AG09319 (cell line): ENCODE data around the gene BNIP2.

Experiments
- DNase-seq: peaks from one replicate; pipeline ENCODE4 v3.0.0-alpha.2; 2010; ENCODE audit warnings: low read depth; ENCODE audit errors: extremely low read depth
- TF ChIP-seq, protein P1 (sequence below): IDR thresholded peaks from 2 replicates; pipeline ENCODE4 v1.5.1; 2011; ENCODE audit warnings: low read depth, mild to moderate bottlenecking, inconsistent platforms, low read length, moderate library complexity

BNIP2 gene, protein sequence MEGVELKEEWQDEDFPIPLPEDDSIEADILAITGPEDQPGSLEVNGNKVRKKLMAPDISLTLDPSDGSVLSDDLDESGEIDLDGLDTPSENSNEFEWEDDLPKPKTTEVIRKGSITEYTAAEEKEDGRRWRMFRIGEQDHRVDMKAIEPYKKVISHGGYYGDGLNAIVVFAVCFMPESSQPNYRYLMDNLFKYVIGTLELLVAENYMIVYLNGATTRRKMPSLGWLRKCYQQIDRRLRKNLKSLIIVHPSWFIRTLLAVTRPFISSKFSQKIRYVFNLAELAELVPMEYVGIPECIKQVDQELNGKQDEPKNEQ

DNA sequence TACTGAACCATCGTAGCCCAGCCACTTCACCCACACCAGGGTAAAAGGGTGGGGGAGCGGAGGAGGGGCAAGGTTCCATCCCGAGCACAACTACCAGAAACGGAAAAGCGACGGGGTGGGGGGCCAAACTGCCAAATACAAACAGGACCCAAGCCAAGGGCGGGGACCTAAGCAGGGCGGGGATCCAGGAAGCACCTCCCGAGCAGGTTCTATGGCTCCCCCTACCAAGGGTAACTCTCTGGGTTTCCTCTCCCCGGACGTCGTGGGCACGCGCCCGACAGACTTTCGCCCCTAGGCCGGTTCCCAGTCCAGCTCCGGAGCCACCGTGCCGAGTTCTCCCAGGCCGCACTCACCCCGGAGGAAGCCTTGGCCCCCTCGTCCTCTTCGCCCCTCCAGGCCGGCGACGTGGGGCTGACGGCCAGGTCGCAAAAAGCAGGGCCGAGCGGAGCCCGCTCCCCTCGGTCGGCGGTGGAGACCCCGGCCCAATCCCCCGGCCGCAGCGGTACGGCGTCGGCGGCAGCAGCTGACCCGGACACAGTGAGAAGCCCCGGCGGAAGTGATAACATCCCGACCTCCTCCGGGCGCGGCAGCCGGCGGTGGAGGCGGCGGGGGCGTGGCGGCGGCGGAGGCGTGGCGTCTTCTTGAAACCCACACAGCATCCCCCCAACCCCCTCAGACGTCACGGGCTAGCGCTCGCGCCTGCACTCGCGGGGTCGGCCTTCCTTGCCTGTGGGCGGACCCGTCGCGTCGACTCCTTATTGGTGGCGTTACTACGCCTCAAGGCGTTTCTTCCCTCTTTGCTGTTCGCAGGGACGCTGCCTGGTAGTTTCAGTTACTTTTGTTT lies at the start of gene BNIP2:
Gene BNIP2 (minus strand): TSS at position 539 of the 844 bp plus-strand sequence. CDS start 6,863 bp downstream, outside the sequence.
- peak; percentile 94 for DNase-seq
- TF ChIP-seq, protein P1, sequence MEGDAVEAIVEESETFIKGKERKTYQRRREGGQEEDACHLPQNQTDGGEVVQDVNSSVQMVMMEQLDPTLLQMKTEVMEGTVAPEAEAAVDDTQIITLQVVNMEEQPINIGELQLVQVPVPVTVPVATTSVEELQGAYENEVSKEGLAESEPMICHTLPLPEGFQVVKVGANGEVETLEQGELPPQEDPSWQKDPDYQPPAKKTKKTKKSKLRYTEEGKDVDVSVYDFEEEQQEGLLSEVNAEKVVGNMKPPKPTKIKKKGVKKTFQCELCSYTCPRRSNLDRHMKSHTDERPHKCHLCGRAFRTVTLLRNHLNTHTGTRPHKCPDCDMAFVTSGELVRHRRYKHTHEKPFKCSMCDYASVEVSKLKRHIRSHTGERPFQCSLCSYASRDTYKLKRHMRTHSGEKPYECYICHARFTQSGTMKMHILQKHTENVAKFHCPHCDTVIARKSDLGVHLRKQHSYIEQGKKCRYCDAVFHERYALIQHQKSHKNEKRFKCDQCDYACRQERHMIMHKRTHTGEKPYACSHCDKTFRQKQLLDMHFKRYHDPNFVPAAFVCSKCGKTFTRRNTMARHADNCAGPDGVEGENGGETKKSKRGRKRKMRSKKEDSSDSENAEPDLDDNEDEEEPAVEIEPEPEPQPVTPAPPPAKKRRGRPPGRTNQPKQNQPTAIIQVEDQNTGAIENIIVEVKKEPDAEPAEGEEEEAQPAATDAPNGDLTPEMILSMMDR, result no peak; the same call in 1 of the 2 replicates

DNA sequence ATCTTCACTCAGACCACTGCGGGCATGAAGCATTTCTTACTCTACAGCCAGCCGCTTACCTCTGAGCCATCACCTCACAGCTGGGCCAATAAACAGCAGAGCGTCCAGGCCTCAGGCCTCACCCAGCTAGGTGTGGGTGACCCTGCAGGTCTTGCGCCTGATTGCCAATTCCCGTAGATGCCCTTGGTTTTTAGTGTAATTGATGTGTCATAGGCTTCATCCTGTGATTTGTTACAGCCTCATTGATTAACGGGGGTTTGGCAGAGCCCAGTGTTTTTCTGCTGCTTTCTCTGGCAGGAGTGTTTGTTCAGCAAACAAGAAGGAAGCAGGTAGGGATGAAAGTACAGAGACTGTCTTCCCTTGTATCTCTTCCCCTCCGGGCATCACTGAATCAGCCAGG lies 49.6 kb upstream of the BNIP2 start:
- no peak for DNase-seq
- TF ChIP-seq, protein P1, result no peak

DNA sequence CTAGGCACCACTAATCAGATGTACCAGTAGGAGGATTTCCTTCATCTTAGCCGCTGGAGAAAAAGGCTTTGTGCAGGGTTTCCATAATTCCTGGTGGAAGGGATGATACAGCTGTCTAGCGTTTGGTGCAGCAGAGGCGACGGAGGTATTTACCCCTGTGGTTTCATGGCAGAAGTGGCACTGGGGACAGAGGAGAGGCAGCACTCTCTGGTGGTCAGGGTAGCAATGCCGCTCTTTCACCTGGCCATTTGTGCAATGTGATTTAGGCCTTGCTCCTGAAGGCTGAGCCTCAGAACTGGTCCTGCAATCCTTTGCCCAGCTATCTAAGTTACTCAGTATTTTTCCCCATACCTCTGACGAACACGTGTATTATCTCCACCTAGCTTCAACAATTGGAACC lies 47.1 kb upstream of the BNIP2 start:
- TF ChIP-seq, protein P1, result no peak
- no peak for DNase-seq

DNA sequence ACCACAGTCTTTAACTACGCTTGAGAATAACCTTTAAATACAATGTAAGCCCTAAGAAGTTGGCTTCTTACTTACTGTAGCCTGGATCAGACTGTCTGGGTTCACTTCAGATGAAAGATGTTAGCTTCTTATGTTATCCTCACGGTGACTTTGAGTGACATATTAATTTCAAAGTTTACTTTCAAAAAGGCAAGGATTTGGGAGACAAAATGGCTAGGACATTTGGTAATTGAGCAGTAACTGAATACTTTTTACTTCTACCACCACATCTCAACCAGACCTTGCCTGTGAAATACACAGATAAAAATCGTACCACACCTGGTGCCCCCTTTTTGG lies 36.0 kb upstream of the BNIP2 start:
- TF ChIP-seq, protein P1, result no peak
- no peak for DNase-seq

DNA sequence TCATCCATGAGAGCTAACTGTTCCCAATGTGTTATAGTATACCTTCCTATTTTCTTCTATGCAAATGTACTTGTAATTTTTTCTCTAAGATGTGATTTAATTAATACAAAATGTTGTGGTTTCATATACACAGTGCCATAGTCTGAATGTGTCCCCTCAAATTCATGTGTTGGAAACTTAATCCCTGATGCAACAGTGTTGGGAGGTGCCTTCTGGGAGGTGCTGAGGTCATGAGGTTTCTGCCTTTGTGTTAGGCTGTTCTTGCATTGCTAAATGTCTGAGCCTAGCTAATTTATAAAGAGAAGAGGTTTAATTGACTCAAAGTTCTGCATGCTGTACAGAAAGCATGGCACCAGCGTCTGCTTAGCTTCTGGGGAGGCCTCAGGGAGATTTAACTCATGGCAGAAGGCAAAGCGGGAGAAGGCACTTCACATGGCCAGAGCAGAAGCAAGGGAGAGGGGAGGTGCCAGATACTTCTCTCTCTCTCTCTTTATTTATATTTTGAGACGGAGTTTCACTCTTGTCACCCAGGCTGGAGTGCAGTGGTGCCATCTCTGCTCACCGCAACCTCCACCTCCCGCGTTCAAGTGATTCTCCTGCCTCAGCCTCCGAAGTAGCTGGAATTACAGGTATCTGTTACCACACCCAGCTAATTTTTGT lies 34.7 kb upstream of the BNIP2 start:
- DNase-seq, result no peak
- TF ChIP-seq, protein P1, result no peak

DNA sequence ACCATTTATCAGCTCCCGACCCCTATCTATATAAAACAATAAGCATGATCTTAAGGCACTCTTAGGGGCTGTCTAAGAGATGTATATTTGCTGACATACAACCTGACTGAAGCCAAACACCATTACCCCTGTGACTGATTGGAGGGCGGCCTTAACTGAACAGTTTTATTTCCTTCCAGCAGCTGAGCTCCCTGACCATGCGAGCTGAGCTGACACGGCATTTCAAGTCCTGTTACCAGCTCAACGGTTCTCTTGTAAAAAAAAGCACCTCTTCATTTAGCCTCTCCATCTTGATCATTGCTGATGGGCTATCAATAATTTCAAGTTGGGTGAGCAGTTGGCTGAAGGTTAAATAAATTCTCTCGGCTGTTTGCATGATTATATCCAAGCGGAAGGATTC lies 33.4 kb upstream of the BNIP2 start:
- DNase-seq, result no peak
- TF ChIP-seq, protein P1, result no peak

DNA sequence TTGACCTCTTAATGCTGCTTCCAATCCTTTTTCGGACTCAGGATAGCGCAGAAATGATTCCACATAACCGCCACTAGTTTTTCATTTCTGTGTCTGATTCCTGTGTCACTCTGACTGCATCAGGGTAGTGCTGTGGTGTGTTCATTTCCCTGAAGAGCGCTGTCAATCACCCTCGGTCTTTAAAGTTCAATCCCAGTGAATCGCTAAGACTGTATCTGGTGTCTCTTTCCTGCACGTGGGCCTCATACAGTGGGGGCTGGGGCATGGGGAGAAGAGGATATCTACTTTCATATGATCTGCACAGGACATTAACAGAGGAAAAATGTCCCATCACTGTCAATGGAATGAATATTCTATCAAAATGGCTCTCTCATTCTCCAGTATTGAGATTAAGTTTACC lies 32.9 kb upstream of the BNIP2 start:
- TF ChIP-seq, protein P1, result no peak

More for the DNA sequence above, 32.9 kb upstream of the BNIP2 start:
- DNase-seq, result no peak
